Bronchial epithelial cell (primary cell): ENCODE results near the gene TOLLIP. TPM values are rescaled to one million over a fixed set of nuclear protein-coding genes. Genes with fewer than 3 reads are reported as not detected.

ENCODE experiments used
- DNase-seq: peaks from one replicate; pipeline ENCODE4 v3.0.0-alpha.2; 2010; ENCODE audit warnings: low read depth
- FAIRE-seq: peaks from 2 replicates; lab custom pipeline; 2011; peaks lifted over from hg19 to GRCh38; lab: Jason Lieb, UNC
- H3K27me3 ChIP-seq: 2 replicates; pipeline ENCODE4 v1.5.1; 2011; ENCODE audit warnings: low read length; ENCODE audit not compliant: control insufficient read depth, insufficient read depth
- H3K36me3 ChIP-seq: 2 replicates; pipeline ENCODE4 v1.5.1; 2011; ENCODE audit warnings: low read length; ENCODE audit not compliant: control insufficient read depth, insufficient read depth
- H3K4me3 ChIP-seq: 2 replicates; pipeline ENCODE4 v1.5.1; 2011; ENCODE audit warnings: mild to moderate bottlenecking, low read depth, low read length, control low read depth
- total RNA-seq: library from RNA; depleted of rRNA; stranded (reverse); fragments of >200 nt; gene quantifications from 2 replicates; pipeline ENCODE4 v1.2.1, GENCODE V29; 2014
- TF ChIP-seq, protein P1 (sequence below): IDR thresholded peaks from 2 replicates; pipeline ENCODE4 v1.5.1; 2011; ENCODE audit warnings: mild to moderate bottlenecking, moderate library complexity, low read length, control low read depth, inconsistent platforms; ENCODE audit not compliant: insufficient read depth, severe bottlenecking

The TOLLIP gene
- total RNA-seq, 1 donor from 2014 or later = 43.4 TPM

DNA sequence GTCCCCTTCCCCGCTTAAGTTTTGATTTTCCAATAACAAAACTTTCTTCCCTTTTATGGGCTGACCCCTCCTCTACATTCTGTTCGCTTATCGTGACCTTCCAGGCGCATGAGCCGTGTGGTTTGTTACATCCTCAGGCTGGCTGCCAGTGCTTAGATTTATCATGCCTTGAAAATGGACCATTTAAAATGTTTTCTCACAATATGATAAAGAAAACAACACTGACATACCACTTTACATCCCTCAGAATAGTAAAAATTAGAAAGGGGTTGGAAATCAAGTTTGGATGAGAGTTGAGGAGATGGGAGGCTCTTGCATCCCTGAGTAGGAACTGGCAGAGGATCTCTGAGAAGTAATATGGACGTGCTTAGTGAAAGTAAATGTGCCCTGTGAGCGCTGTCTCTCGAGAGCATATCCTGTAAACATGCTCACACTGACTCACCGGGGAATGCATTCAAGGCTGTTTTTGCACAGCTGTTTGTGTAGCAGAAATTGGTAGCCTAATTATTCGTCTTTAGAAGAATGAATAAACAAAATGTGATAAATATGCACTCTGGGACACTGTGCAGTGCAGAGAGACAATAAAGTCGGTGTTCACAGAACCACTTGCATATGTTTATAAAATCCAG lies 17.1 kb upstream of the TOLLIP start:
- Histone ChIP-seq H3K27me3 (no peaks in the 10 kb centered on the region), H3K36me3 (no peaks in the 10 kb centered on the region), H3K4me3 (no peak overlapping the region)
- DNase-seq (no peak), FAIRE-seq (no peak)
- TF ChIP-seq, protein P1, sequence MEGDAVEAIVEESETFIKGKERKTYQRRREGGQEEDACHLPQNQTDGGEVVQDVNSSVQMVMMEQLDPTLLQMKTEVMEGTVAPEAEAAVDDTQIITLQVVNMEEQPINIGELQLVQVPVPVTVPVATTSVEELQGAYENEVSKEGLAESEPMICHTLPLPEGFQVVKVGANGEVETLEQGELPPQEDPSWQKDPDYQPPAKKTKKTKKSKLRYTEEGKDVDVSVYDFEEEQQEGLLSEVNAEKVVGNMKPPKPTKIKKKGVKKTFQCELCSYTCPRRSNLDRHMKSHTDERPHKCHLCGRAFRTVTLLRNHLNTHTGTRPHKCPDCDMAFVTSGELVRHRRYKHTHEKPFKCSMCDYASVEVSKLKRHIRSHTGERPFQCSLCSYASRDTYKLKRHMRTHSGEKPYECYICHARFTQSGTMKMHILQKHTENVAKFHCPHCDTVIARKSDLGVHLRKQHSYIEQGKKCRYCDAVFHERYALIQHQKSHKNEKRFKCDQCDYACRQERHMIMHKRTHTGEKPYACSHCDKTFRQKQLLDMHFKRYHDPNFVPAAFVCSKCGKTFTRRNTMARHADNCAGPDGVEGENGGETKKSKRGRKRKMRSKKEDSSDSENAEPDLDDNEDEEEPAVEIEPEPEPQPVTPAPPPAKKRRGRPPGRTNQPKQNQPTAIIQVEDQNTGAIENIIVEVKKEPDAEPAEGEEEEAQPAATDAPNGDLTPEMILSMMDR = no peak

DNA sequence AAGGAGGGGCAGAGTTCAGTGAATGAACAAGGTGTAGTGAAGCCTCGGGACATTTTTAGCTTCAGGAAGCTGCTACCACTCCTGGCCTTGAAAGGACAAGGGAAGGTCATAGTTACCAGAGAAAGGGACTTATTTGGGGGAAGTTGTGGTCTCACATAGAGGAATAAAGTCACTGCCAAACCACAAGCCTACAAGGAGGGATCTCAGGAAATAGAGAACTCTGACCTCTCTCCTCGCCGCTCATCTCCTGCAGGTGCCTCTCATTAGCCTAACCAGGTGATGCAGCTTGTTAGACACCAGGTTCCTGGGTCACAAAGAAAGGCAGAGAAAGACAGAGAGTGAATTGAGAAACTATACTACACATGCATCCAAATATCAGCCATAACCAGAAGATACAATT lies 14.3 kb upstream of the TOLLIP start:
- no peak overlapping the region for H3K4me3 ChIP-seq
- no peak for DNase-seq
- TF ChIP-seq, protein P1 = no peak
- H3K27me3 ChIP-seq = no peaks in the 10 kb centered on the region
- no peak for FAIRE-seq
- H3K36me3 ChIP-seq = no peaks in the 10 kb centered on the region

DNA sequence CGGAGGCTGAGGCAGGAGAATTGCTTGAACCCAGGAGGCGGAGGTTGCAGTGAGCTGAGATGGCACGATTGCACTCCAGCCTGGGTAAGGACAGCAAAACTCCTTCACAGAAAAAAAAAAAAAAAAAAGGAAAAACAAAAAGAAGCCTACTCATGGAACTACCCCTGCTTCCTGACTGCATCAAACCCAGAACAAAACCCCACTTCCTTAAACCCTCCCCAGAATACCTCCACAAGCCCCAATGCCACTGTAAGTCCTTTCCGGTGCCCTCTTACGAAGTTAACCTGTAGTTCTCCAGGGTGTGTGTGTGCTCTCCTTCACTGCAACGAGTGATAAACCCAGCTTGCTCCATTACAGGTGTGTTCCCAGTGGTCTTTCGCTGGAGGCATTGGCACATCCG lies 8.6 kb upstream of the TOLLIP start:
- TF ChIP-seq, protein P1 = no peak
- Histone ChIP-seq H3K27me3 (no peaks in the 10 kb centered on the region), H3K36me3 (no peaks in the 10 kb centered on the region), H3K4me3 (no peak overlapping the region)
- DNase-seq (no peak), FAIRE-seq (no peak)

DNA sequence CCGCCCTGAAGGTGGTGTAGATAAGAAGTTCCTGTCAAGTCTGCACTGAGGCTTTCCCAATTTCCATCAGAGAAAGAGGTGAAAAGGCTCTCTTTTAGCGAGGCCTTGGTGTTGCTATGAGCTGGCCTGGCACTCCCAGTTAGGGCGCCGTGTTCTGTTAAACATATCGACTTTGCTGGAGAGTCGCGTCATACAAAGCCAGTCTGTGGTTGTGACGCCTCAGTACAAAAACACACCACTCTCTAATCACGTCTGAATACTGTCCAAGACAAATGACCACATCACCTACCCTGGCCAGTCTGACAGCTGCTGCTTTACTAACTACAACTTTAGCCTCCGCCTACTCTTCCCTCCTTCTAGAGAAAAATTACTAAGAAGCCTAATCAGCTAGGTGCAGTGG lies 8.0 kb upstream of the TOLLIP start:
- Histone ChIP-seq H3K27me3 (no peaks in the 10 kb centered on the region), H3K4me3 (no peak overlapping the region), H3K36me3 (no peaks in the 10 kb centered on the region)
- FAIRE-seq (no peak), DNase-seq (no peak)
- TF ChIP-seq, protein P1 = no peak

DNA sequence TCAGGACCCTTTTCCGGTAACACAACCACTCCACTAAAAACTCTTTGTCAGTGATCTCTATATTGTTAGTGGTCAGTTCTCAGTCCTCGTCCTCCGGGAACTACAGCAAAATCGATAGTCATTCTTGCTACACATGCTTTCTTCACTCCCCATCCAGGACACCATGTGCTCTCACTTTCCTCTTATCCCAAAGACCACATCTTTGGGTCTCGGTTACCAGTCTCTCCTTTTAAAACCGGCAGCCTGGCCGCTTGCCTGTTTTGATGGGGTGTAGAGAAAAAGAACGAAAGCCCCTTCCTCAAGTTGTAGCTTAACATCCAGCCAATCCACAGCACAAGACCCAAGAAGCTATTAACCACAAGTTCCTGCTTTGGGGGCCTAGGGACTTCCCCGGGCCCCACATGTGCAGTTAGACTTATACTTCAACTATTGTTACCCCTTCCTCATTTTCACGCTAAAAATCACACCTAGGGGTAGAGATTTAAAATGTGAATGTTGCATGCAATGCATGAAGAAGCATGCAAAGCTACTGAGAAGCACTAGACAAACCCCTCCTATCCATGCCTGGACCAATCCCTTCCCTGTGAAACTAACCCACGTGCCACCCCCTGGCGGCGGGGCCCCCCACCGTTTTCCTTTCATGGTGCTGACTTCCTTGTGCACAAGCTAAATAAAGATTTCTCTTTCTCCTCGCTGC lies 1.5 kb upstream of the TOLLIP start:
- Histone ChIP-seq H3K36me3 (peaks cover 1% of the 10 kb centered on the region), H3K27me3 (no peaks in the 10 kb centered on the region), H3K4me3 (no peak overlapping the region)
- no peak for FAIRE-seq
- TF ChIP-seq, protein P1 = no peak
- DNase-seq = no peak
